ENCODE results near the gene ARHGEF25. TPM values are rescaled to one million over a fixed set of nuclear protein-coding genes. Genes with fewer than 3 reads are reported as not detected.
A peak's percentile ranks its signal among the peaks of the same experiment; 100 is the strongest.

ARHGEF25 gene
- total RNA-seq, 2 experiments from 2014 or later: 1.1 to 1.2 TPM

GRCh38 chr12:57614178-57614947 lies 3.1 kb downstream of the ARHGEF25 start:
- TF ChIP-seq, protein P1, sequence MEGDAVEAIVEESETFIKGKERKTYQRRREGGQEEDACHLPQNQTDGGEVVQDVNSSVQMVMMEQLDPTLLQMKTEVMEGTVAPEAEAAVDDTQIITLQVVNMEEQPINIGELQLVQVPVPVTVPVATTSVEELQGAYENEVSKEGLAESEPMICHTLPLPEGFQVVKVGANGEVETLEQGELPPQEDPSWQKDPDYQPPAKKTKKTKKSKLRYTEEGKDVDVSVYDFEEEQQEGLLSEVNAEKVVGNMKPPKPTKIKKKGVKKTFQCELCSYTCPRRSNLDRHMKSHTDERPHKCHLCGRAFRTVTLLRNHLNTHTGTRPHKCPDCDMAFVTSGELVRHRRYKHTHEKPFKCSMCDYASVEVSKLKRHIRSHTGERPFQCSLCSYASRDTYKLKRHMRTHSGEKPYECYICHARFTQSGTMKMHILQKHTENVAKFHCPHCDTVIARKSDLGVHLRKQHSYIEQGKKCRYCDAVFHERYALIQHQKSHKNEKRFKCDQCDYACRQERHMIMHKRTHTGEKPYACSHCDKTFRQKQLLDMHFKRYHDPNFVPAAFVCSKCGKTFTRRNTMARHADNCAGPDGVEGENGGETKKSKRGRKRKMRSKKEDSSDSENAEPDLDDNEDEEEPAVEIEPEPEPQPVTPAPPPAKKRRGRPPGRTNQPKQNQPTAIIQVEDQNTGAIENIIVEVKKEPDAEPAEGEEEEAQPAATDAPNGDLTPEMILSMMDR (IDR thresholded peaks at IDR 0.05): no peak
- Mint-ChIP-seq H3K4me1 (ENCODE audit: low read depth) (peaks cover 9% of the 10 kb centered on the region), H3K27me3 (peaks cover 32% of the 10 kb centered on the region), H3K27ac (no peak overlapping the region), H3K4me3 (no peak overlapping the region), H3K36me3 (ENCODE audit: low read depth) (no peaks in the 10 kb centered on the region), H3K9me3 (no peaks in the 10 kb centered on the region)
- ChIA-PET CTCF (interaction anchor here (2.1 to 8.0 kb wide), 3 partner anchors 13 to 31 kb away, joined by 7 to 60 read pairs (median 9); no protein-coding TSS in a partner anchor), POLR2A (interaction anchor here (0.7 to 4.8 kb wide), 4 partner anchors 10 to 31 kb away, joined by 3 to 27 read pairs (median 12); partner anchors contain the start of genes DTX3 and PIP4K2C)
- peak; percentile 49 for DNase-seq
- peak; percentile 12 for ATAC-seq
- intact Hi-C loops (cut with micrococcal nuclease): no loop called here

GRCh38 chr12:57614948-57615500 lies 3.8 kb downstream of the ARHGEF25 start:
- Mint-ChIP-seq H3K36me3 (ENCODE audit: low read depth) (no peaks in the 10 kb centered on the region), H3K4me1 (ENCODE audit: low read depth) (peaks cover 9% of the 10 kb centered on the region), H3K27ac (no peak overlapping the region), H3K4me3 (no peak overlapping the region), H3K9me3 (no peaks in the 10 kb centered on the region), H3K27me3 (peaks cover 35% of the 10 kb centered on the region)
- ChIA-PET CTCF (interaction anchor here (2.1 to 8.0 kb wide), 3 partner anchors 12 to 32 kb away, joined by 7 to 60 read pairs (median 9); no protein-coding TSS in a partner anchor), POLR2A (interaction anchor here (0.6 to 4.8 kb wide), 6 partner anchors 10 to 88 kb away, joined by 3 to 27 read pairs (median 4); partner anchors contain the start of genes DTX3 and PIP4K2C)
- TF ChIP-seq, protein P1 (IDR thresholded peaks at IDR 0.05): no peak
- intact Hi-C loops (cut with micrococcal nuclease): no loop called here
- ATAC-seq: no peak
- no peak for DNase-seq

- ChIA-PET POLR2A (interaction anchor here (0.6 to 4.8 kb wide), 5 partner anchors 10 to 87 kb away, joined by 3 to 27 read pairs (median 4); partner anchors contain the start of genes DTX3 and PIP4K2C), CTCF (interaction anchor here (2.1 to 8.0 kb wide), 2 partner anchors 12 to 33 kb away, joined by 9 to 60 read pairs; no protein-coding TSS in a partner anchor)
- Mint-ChIP-seq H3K36me3 (ENCODE audit: low read depth) (no peaks in the 10 kb centered on the region), H3K27me3 (peaks cover 39% of the 10 kb centered on the region), H3K27ac (no peak overlapping the region), H3K9me3 (no peaks in the 10 kb centered on the region), H3K4me3 (no peak overlapping the region), H3K4me1 (ENCODE audit: low read depth) (peaks cover 9% of the 10 kb centered on the region)
- TF ChIP-seq, protein P1 (IDR thresholded peaks at IDR 0.05): no peak
- ATAC-seq (no peak), DNase-seq (no peak)
- intact Hi-C loops (cut with micrococcal nuclease): no loop called here
These were observed 4.4 kb downstream of the ARHGEF25 start for GRCh38 chr12:57615637-57616036.

DNA sequence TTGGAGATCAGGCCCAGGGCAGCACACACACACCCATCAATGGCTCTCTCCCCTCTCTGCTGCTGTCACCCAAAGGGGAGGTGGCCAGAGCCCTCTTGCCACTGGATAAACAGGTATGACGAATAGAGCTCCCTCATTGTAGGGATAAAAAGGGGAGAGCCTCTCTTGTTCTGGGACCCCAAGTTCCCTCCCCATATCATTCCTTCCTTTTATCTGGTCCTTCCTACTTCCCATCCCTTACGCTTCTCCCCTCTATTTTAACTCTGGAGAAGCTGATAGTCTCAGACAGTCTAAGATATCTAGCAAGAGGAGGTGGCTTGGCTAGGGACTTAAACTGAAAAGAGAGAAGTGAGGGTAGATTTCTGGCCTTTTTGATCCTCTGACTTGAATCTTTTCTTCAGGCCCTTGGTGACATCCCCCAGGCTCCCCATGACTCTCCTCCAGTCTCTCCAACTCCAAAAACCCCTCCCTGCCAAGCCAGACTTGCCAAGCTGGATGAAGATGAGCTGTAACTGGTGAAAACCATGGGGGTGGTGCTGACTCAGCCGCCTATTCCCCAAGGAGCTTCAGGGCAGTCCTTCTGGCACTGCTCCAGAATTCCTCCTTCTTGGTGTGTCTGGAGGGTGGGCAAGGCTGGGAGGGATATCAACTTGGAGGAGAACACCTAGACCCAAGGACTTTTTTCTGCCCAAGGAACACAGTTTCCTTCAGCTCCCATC lies 5.3 kb downstream of the ARHGEF25 start:
- Mint-ChIP-seq H3K36me3 (ENCODE audit: low read depth) (no peaks in the 10 kb centered on the region), H3K27ac (no peak overlapping the region), H3K4me1 (ENCODE audit: low read depth) (peaks cover 15% of the 10 kb centered on the region), H3K27me3 (peaks cover 47% of the 10 kb centered on the region), H3K4me3 (no peak overlapping the region), H3K9me3 (no peaks in the 10 kb centered on the region)
- no peak for DNase-seq
- ATAC-seq: no peak
- TF ChIP-seq, protein P1 (IDR thresholded peaks at IDR 0.05): no peak
- ChIA-PET POLR2A (interaction anchor here (0.6 to 4.8 kb wide), 5 partner anchors 9 to 42 kb away, joined by 3 to 27 read pairs (median 3); partner anchors contain the start of genes DTX3 and PIP4K2C), CTCF (interaction anchor here (8.0 kb wide), 1 partner anchor 34 kb away, joined by 60 read pairs; no protein-coding TSS in a partner anchor)
- intact Hi-C loops (cut with micrococcal nuclease): no loop called here

Measured in activated CD8-positive, alpha-beta T cell treated with anti-CD3 and anti-CD28 coated beads for 36 hours (primary cell).